WTC11 (cell line): ENCODE measurements around the gene UVRAG. TPM values are rescaled to one million over a fixed set of nuclear protein-coding genes. Genes with fewer than 3 reads are reported as not detected.

ENCODE experiments used
- ATAC-seq: fragments of 200-7000 bp; cut with Tn5 transposase; 2 replicates; pipeline ENCODE4 v1.10.0; 2021; ENCODE audit warnings: mild to moderate bottlenecking, moderate library complexity
- CTCF ChIA-PET: fragments of 300-600 bp; sonication (Branson Sonifier 250); formaldehyde crosslinking; loops from one replicate; lab custom pipeline; 2021; ENCODE audit warnings: antibody characterized with exemption; lab: Charles Lee
- POLR2A ChIA-PET: fragments of 350-600 bp; sonication (Branson Sonifier 250); formaldehyde crosslinking; loops from one replicate; lab custom pipeline; 2021; ENCODE audit warnings: antibody characterized with exemption; lab: Charles Lee
- DNase-seq: peaks from one replicate; pipeline ENCODE4 v3.0.0; 2021; ENCODE audit warnings: low spot score
- H3K27ac Mint-ChIP-seq: 2 replicates; pipeline ENCODE4 v1.8.0; 2021; ENCODE audit warnings: mixed read lengths
- H3K27me3 Mint-ChIP-seq: 2 replicates; pipeline ENCODE4 v1.8.0; 2021; ENCODE audit warnings: low read depth, mild to moderate bottlenecking, moderate library complexity, mixed read lengths
- H3K36me3 Mint-ChIP-seq: 2 replicates; pipeline ENCODE4 v1.8.0; 2021; ENCODE audit warnings: mixed read lengths
- H3K4me1 Mint-ChIP-seq: 2 replicates; pipeline ENCODE4 v1.8.0; 2022; ENCODE audit warnings: mixed read lengths
- H3K4me3 Mint-ChIP-seq: 2 replicates; pipeline ENCODE4 v1.8.0; 2021; ENCODE audit warnings: mild to moderate bottlenecking, moderate library complexity, mixed read lengths
- H3K9me3 Mint-ChIP-seq: 2 replicates; pipeline ENCODE4 v1.8.0; 2021; ENCODE audit warnings: mixed read lengths
- ELF4 ChIP-seq: sonication (generic); formaldehyde crosslinking; IDR thresholded peaks from 2 replicates; pipeline ENCODE4 v1.8.1; 2022; ENCODE audit warnings: low read depth, mild to moderate bottlenecking, moderate library complexity, missing genetic modification reagents
- FOXK1 ChIP-seq: sonication (generic); formaldehyde crosslinking; IDR thresholded peaks from 2 replicates; pipeline ENCODE4 v1.8.0; 2022; ENCODE audit warnings: mild to moderate bottlenecking, moderate library complexity, missing genetic modification reagents
- GABPB1 ChIP-seq: sonication (generic); formaldehyde crosslinking; IDR thresholded peaks from 2 replicates; pipeline ENCODE4 v1.8.1; 2023; ENCODE audit warnings: mild to moderate bottlenecking, missing genetic modification reagents
- GRHL2 ChIP-seq: fragments of 250-450 bp; sonication (Bioruptor Pico); IDR thresholded peaks from 2 replicates; pipeline ENCODE4 v1.8.0; 2022; ENCODE audit warnings: mild to moderate bottlenecking, moderate library complexity; ENCODE audit not compliant: insufficient replicate concordance, severe bottlenecking
- SMAD4 ChIP-seq: sonication (generic); formaldehyde crosslinking; IDR thresholded peaks from 2 replicates; pipeline ENCODE4 v1.8.0; 2022; ENCODE audit warnings: mild to moderate bottlenecking, missing genetic modification reagents
- ZNF396 ChIP-seq: fragments of 250-450 bp; sonication (Bioruptor Pico); IDR thresholded peaks from 2 replicates; pipeline ENCODE4 v1.8.0; 2021; ENCODE audit warnings: mild to moderate bottlenecking, moderate library complexity, borderline replicate concordance
- ZNF671 ChIP-seq: fragments of 250-450 bp; sonication (Bioruptor Pico); IDR thresholded peaks from 2 replicates; pipeline ENCODE4 v1.8.0; 2021; ENCODE audit warnings: mild to moderate bottlenecking
- total RNA-seq: library from RNA; stranded (reverse); gene quantifications from 3 replicates; pipeline ENCODE4 v1.2.3, GENCODE V29; 2021
- TF ChIP-seq, protein P1 (sequence below): sonication (generic); formaldehyde crosslinking; IDR thresholded peaks from 2 replicates; pipeline ENCODE4 v1.8.0; 2022; ENCODE audit warnings: mild to moderate bottlenecking, missing genetic modification reagents
- TF ChIP-seq, protein P2 (sequence below): sonication (generic); formaldehyde crosslinking; IDR thresholded peaks from 2 replicates; pipeline ENCODE4 v1.8.1; 2023; ENCODE audit warnings: mild to moderate bottlenecking, missing genetic modification reagents, borderline replicate concordance
- TF ChIP-seq, protein P3 (sequence below): sonication (generic); formaldehyde crosslinking; IDR thresholded peaks from 2 replicates; pipeline ENCODE4 v1.8.0; 2022; ENCODE audit warnings: mild to moderate bottlenecking, missing genetic modification reagents
- TF ChIP-seq, protein P4 (sequence below): sonication (generic); formaldehyde crosslinking; IDR thresholded peaks from 2 replicates; pipeline ENCODE4 v1.8.1; 2023; ENCODE audit warnings: mild to moderate bottlenecking, missing genetic modification reagents, moderate library complexity
- TF ChIP-seq, protein P5 (sequence below): sonication (generic); formaldehyde crosslinking; IDR thresholded peaks from 2 replicates; pipeline ENCODE4 v1.8.0; 2023; ENCODE audit warnings: missing genetic modification reagents, mild to moderate bottlenecking, borderline replicate concordance
- TF ChIP-seq, protein P6 (sequence below): sonication (generic); formaldehyde crosslinking; IDR thresholded peaks from 2 replicates; pipeline ENCODE4 v1.8.0; 2022; ENCODE audit warnings: missing genetic modification reagents
- TF ChIP-seq, protein P7 (sequence below): sonication (generic); formaldehyde crosslinking; conservative IDR thresholded peaks from 2 replicates; pipeline ENCODE4 v1.8.1; 2023; ENCODE audit warnings: mild to moderate bottlenecking, low read depth, missing genetic modification reagents, moderate library complexity

The UVRAG gene
- total RNA-seq, 1 experiment from 2014 or later: 14.5 TPM

DNA sequence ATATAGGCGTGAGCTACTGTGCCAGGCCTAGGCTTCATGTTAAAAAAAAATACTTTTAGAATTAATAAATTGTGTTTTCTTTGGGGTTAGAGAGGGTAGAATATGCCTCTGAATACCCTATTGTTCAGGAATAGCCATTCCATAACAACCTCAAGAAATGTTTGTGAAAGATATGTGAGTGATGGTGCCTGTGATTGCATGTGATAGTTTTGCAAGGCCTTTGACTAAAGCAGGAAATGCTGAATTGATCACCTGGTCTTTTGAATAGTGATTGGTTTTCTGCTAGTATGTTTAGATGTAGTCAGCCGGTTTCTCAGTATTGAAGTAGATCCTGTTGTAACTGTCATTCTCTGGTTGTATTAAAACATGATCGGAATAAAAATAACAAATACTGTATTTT is 73.4 kb downstream of the UVRAG start:
- TF ChIP-seq, protein P1, sequence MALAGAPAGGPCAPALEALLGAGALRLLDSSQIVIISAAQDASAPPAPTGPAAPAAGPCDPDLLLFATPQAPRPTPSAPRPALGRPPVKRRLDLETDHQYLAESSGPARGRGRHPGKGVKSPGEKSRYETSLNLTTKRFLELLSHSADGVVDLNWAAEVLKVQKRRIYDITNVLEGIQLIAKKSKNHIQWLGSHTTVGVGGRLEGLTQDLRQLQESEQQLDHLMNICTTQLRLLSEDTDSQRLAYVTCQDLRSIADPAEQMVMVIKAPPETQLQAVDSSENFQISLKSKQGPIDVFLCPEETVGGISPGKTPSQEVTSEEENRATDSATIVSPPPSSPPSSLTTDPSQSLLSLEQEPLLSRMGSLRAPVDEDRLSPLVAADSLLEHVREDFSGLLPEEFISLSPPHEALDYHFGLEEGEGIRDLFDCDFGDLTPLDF: no peak
- TF ChIP-seq FOXK1 (CRISPR knock-in tag) (no peak), ZNF671 (CRISPR knock-in tag) (no peak)
- TF ChIP-seq, protein P2, sequence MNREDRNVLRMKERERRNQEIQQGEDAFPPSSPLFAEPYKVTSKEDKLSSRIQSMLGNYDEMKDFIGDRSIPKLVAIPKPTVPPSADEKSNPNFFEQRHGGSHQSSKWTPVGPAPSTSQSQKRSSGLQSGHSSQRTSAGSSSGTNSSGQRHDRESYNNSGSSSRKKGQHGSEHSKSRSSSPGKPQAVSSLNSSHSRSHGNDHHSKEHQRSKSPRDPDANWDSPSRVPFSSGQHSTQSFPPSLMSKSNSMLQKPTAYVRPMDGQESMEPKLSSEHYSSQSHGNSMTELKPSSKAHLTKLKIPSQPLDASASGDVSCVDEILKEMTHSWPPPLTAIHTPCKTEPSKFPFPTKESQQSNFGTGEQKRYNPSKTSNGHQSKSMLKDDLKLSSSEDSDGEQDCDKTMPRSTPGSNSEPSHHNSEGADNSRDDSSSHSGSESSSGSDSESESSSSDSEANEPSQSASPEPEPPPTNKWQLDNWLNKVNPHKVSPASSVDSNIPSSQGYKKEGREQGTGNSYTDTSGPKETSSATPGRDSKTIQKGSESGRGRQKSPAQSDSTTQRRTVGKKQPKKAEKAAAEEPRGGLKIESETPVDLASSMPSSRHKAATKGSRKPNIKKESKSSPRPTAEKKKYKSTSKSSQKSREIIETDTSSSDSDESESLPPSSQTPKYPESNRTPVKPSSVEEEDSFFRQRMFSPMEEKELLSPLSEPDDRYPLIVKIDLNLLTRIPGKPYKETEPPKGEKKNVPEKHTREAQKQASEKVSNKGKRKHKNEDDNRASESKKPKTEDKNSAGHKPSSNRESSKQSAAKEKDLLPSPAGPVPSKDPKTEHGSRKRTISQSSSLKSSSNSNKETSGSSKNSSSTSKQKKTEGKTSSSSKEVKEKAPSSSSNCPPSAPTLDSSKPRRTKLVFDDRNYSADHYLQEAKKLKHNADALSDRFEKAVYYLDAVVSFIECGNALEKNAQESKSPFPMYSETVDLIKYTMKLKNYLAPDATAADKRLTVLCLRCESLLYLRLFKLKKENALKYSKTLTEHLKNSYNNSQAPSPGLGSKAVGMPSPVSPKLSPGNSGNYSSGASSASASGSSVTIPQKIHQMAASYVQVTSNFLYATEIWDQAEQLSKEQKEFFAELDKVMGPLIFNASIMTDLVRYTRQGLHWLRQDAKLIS (CRISPR knock-in tag): no peak
- TF ChIP-seq, protein P3, sequence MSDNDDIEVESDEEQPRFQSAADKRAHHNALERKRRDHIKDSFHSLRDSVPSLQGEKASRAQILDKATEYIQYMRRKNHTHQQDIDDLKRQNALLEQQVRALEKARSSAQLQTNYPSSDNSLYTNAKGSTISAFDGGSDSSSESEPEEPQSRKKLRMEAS (CRISPR knock-in tag): no peak
- TF ChIP-seq, all 79 proteins: peak for 0
- no peak overlapping the region for H3K4me3 Mint-ChIP-seq
- no peaks in the 10 kb centered on the region for H3K4me1 Mint-ChIP-seq
- H3K36me3 Mint-ChIP-seq: peaks cover 4% of the 10 kb centered on the region; the same call in 1 of the 2 replicates
- no peaks in the 10 kb centered on the region for H3K27me3 Mint-ChIP-seq
- no peaks in the 10 kb centered on the region for H3K9me3 Mint-ChIP-seq
- CTCF ChIA-PET: interaction anchor here (0.9 kb wide), 1 partner anchor 264 kb away, joined by 3 read pairs; no protein-coding TSS in a partner anchor
- H3K27ac Mint-ChIP-seq: no peak overlapping the region
- ATAC-seq (no peak), DNase-seq (no peak)
- POLR2A ChIA-PET: no interaction called here

DNA sequence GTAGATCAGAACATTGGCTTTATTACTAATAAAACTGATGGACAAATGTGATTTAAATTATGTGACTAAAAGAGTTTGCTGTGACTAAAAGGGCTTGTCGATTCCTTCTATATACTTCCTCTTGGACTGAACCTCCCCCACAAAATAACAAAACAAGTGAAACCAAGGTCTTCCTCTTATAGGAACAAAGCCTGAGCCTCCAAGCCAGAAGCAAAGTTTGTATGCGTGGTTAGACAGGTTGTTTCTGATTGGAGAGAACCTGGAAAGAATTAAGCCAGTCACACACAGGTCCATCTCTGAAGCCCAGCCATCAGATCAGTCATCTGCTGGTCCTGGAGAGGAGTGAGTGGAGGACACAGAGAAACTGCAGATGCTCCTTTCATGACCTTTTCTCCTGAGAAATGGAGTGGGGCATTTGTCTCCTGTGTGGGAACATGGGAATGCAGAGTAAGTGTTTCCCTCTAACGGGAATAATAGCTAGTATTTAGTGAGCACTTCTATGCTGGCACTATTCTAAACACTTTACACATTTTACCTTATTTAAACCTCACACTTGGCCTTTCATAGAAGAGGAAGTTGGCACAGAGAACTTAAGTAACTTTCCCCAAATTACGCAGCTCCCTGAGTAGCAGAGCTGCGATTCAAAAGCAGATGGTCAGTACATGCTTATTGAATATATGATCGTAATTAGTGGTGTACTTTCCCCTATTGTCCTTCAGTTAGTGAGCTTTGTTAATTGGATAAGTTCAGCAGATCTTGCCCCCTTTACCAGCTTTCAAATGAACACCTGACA is 77.1 kb downstream of the UVRAG start:
- Mint-ChIP-seq H3K27ac (no peak overlapping the region; the same call in 1 of the 2 replicates), H3K4me3 (no peak overlapping the region)
- TF ChIP-seq ELF4 (CRISPR knock-in tag) (no peak), GABPB1 (CRISPR knock-in tag) (no peak), ZNF396 (no peak), SMAD4 (CRISPR knock-in tag) (no peak), GRHL2 (CRISPR knock-in tag) (no peak)
- TF ChIP-seq, protein P4, sequence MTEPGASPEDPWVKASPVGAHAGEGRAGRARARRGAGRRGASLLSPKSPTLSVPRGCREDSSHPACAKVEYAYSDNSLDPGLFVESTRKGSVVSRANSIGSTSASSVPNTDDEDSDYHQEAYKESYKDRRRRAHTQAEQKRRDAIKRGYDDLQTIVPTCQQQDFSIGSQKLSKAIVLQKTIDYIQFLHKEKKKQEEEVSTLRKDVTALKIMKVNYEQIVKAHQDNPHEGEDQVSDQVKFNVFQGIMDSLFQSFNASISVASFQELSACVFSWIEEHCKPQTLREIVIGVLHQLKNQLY (CRISPR knock-in tag): no peak
- TF ChIP-seq, protein P5, sequence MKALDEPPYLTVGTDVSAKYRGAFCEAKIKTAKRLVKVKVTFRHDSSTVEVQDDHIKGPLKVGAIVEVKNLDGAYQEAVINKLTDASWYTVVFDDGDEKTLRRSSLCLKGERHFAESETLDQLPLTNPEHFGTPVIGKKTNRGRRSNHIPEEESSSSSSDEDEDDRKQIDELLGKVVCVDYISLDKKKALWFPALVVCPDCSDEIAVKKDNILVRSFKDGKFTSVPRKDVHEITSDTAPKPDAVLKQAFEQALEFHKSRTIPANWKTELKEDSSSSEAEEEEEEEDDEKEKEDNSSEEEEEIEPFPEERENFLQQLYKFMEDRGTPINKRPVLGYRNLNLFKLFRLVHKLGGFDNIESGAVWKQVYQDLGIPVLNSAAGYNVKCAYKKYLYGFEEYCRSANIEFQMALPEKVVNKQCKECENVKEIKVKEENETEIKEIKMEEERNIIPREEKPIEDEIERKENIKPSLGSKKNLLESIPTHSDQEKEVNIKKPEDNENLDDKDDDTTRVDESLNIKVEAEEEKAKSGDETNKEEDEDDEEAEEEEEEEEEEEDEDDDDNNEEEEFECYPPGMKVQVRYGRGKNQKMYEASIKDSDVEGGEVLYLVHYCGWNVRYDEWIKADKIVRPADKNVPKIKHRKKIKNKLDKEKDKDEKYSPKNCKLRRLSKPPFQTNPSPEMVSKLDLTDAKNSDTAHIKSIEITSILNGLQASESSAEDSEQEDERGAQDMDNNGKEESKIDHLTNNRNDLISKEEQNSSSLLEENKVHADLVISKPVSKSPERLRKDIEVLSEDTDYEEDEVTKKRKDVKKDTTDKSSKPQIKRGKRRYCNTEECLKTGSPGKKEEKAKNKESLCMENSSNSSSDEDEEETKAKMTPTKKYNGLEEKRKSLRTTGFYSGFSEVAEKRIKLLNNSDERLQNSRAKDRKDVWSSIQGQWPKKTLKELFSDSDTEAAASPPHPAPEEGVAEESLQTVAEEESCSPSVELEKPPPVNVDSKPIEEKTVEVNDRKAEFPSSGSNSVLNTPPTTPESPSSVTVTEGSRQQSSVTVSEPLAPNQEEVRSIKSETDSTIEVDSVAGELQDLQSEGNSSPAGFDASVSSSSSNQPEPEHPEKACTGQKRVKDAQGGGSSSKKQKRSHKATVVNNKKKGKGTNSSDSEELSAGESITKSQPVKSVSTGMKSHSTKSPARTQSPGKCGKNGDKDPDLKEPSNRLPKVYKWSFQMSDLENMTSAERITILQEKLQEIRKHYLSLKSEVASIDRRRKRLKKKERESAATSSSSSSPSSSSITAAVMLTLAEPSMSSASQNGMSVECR (CRISPR knock-in tag): no peak
- TF ChIP-seq, protein P6, sequence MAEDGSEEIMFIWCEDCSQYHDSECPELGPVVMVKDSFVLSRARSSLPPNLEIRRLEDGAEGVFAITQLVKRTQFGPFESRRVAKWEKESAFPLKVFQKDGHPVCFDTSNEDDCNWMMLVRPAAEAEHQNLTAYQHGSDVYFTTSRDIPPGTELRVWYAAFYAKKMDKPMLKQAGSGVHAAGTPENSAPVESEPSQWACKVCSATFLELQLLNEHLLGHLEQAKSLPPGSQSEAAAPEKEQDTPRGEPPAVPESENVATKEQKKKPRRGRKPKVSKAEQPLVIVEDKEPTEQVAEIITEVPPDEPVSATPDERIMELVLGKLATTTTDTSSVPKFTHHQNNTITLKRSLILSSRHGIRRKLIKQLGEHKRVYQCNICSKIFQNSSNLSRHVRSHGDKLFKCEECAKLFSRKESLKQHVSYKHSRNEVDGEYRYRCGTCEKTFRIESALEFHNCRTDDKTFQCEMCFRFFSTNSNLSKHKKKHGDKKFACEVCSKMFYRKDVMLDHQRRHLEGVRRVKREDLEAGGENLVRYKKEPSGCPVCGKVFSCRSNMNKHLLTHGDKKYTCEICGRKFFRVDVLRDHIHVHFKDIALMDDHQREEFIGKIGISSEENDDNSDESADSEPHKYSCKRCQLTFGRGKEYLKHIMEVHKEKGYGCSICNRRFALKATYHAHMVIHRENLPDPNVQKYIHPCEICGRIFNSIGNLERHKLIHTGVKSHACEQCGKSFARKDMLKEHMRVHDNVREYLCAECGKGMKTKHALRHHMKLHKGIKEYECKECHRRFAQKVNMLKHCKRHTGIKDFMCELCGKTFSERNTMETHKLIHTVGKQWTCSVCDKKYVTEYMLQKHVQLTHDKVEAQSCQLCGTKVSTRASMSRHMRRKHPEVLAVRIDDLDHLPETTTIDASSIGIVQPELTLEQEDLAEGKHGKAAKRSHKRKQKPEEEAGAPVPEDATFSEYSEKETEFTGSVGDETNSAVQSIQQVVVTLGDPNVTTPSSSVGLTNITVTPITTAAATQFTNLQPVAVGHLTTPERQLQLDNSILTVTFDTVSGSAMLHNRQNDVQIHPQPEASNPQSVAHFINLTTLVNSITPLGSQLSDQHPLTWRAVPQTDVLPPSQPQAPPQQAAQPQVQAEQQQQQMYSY (CRISPR knock-in tag): no peak
- TF ChIP-seq, protein P7, sequence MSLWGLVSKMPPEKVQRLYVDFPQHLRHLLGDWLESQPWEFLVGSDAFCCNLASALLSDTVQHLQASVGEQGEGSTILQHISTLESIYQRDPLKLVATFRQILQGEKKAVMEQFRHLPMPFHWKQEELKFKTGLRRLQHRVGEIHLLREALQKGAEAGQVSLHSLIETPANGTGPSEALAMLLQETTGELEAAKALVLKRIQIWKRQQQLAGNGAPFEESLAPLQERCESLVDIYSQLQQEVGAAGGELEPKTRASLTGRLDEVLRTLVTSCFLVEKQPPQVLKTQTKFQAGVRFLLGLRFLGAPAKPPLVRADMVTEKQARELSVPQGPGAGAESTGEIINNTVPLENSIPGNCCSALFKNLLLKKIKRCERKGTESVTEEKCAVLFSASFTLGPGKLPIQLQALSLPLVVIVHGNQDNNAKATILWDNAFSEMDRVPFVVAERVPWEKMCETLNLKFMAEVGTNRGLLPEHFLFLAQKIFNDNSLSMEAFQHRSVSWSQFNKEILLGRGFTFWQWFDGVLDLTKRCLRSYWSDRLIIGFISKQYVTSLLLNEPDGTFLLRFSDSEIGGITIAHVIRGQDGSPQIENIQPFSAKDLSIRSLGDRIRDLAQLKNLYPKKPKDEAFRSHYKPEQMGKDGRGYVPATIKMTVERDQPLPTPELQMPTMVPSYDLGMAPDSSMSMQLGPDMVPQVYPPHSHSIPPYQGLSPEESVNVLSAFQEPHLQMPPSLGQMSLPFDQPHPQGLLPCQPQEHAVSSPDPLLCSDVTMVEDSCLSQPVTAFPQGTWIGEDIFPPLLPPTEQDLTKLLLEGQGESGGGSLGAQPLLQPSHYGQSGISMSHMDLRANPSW (CRISPR knock-in tag): no peak

More for the DNA sequence above, 77.1 kb downstream of the UVRAG start:
- Mint-ChIP-seq H3K27me3 (no peaks in the 10 kb centered on the region), H3K4me1 (no peaks in the 10 kb centered on the region), H3K36me3 (peaks cover 4% of the 10 kb centered on the region; the same call in 1 of the 2 replicates), H3K9me3 (no peaks in the 10 kb centered on the region)
- ATAC-seq: no peak
- CTCF ChIA-PET: interaction anchor here (0.9 kb wide), 1 partner anchor 260 kb away, joined by 3 read pairs; no protein-coding TSS in a partner anchor
- no peak for DNase-seq
- POLR2A ChIA-PET: no interaction called here
